ENCODE results near the gene TMEM52.

DNA sequence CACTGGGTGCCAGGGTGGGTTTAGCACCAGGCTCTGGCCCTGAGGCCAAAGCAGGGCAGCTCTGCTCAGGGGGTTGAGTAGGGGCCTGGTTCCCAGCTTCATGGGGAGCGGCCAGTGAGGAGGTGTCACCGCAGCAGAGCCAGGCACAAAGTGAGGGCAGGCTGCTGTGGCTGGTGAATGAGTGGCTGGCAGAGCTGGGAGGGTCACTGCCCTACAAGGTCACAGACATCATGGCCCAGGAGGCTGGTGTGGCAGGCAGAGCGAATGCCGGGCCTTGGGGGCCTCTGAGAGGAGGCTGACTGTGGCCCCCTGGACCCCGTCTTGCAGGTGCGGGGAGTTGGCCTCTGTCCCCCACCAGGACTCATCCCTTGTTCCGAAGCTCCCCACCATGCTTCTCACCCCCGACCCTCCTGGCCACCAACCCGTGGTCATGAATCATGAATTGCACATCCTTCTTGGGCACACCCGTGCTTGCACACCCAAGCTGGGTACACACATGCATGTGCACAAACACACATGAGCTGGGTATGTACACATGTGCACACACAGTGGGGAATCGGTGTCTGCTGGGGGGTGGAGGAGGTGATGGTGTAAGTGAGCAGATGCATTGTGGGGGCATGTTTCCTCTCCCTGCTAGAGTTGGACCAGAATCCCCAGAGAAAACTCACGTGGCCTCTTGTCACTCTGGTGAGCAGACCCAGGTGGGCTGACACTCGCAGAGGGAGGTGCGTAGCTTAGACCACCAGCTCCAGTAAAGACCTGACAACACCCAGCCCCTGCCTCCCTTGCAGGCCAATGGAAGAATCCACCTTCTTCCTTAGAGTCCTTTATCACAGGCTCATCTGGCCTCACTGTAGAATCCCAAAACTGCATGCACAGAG, 23.4 kb downstream of the TMEM52 start:
- no peak for TF ChIP-seq POLR2A (IDR thresholded peaks at IDR 0.05)
- TF ChIP-seq, protein P1, sequence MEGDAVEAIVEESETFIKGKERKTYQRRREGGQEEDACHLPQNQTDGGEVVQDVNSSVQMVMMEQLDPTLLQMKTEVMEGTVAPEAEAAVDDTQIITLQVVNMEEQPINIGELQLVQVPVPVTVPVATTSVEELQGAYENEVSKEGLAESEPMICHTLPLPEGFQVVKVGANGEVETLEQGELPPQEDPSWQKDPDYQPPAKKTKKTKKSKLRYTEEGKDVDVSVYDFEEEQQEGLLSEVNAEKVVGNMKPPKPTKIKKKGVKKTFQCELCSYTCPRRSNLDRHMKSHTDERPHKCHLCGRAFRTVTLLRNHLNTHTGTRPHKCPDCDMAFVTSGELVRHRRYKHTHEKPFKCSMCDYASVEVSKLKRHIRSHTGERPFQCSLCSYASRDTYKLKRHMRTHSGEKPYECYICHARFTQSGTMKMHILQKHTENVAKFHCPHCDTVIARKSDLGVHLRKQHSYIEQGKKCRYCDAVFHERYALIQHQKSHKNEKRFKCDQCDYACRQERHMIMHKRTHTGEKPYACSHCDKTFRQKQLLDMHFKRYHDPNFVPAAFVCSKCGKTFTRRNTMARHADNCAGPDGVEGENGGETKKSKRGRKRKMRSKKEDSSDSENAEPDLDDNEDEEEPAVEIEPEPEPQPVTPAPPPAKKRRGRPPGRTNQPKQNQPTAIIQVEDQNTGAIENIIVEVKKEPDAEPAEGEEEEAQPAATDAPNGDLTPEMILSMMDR (IDR thresholded peaks at IDR 0.05), result no peak
- no peak for TF ChIP-seq EP300 (IDR thresholded peaks at IDR 0.05)

All from ovary (tissue), 3 donors.